ENCODE data around the gene RAB11FIP3. TPM values are rescaled to one million over a fixed set of nuclear protein-coding genes. Genes with fewer than 3 reads are reported as not detected.

Gene RAB11FIP3
- total RNA-seq, 2 experiments from 2014 or later = 29.0 to 51.2 TPM

- DNase-seq (ENCODE audit: low spot score) = peak; percentile 46
- Histone ChIP-seq H3K79me2 (ENCODE audit: insufficient read depth, low read depth, low read length) (peaks cover 38% of the 10 kb centered on the region), H3K9me2 (ENCODE audit: insufficient read depth, low read length) (no peaks in the 10 kb centered on the region), H3K4me2 (ENCODE audit: low read length) (peak overlapping the region; percentile 90), H3K36me3 (ENCODE audit: insufficient read depth, low read length) (peaks cover 13% of the 10 kb centered on the region; the same call in 1 of the 2 replicates), H3K9me3 (ENCODE audit: low read length) (no peaks in the 10 kb centered on the region), H2AFZ (ENCODE audit: low read length) (no peak overlapping the region), H3K4me3 (ENCODE audit: low read depth, low read length, poor library complexity, severe bottlenecking) (peak overlapping the region; percentile 76), H4K20me1 (ENCODE audit: insufficient read depth, low read length) (no peaks in the 10 kb centered on the region), H3K4me1 (ENCODE audit: insufficient read depth, low read length, poor library complexity, severe bottlenecking) (peaks cover 24% of the 10 kb centered on the region), H3K27ac (ENCODE audit: low read depth, low read length, poor library complexity, severe bottlenecking) (peak overlapping the region; percentile 49)
- TSS peak; percentile 56 for BruUV-seq (replicated peaks)
- ChIA-PET POLR2A (interaction anchor here (0.8 kb wide), 1 partner anchor 72 kb away, joined by 4 read pairs; no protein-coding TSS in a partner anchor), CTCF (ENCODE audit: unreplicated experiment) (no interaction called here)
- TF ChIP-seq EZH2phosphoT487 (IDR thresholded peaks at IDR 0.05; ENCODE audit: borderline replicate concordance, low read depth, low read length) (no peak), CTCF (conservative IDR thresholded peaks at IDR 0.05; ENCODE audit: low read length) (no peak)
- intact Hi-C loops (cut with micrococcal nuclease; ENCODE audit: unreplicated experiment) = loop anchor here (1.0 kb wide), 1 partner anchor 40 kb away; no protein-coding TSS in a partner anchor
Observed at GRCh38 chr16:526181-527014, 100.9 kb downstream of the RAB11FIP3 start.

- BruUV-seq (replicated peaks) = no TSS peak
- Histone ChIP-seq H3K27ac (ENCODE audit: low read depth, low read length, poor library complexity, severe bottlenecking) (peak within 1 kb of the TSS; percentile 49), H3K4me1 (ENCODE audit: insufficient read depth, low read length, poor library complexity, severe bottlenecking) (peaks cover 24% of the 10 kb centered on the region), H3K9me2 (ENCODE audit: insufficient read depth, low read length) (no peaks in the 10 kb centered on the region), H2AFZ (ENCODE audit: low read length) (peak within 1 kb of the TSS; percentile 5; the same call in 1 of the 2 replicates), H3K4me2 (ENCODE audit: low read length) (peak within 1 kb of the TSS; percentile 92), H3K79me2 (ENCODE audit: insufficient read depth, low read depth, low read length) (peaks cover 46% of the 10 kb centered on the region), H3K4me3 (ENCODE audit: low read depth, low read length, poor library complexity, severe bottlenecking) (peak within 1 kb of the TSS; percentile 92), H3K36me3 (ENCODE audit: insufficient read depth, low read length) (peaks cover 13% of the 10 kb centered on the region; the same call in 1 of the 2 replicates), H3K9me3 (ENCODE audit: low read length) (no peaks in the 10 kb centered on the region), H4K20me1 (ENCODE audit: insufficient read depth, low read length) (no peaks in the 10 kb centered on the region)
- CTCF ChIA-PET (ENCODE audit: unreplicated experiment) = no interaction called here
- TF ChIP-seq EZH2phosphoT487 (IDR thresholded peaks at IDR 0.05; ENCODE audit: borderline replicate concordance, low read depth, low read length) = no peak
- no peak for TF ChIP-seq CTCF (conservative IDR thresholded peaks at IDR 0.05; ENCODE audit: low read length)
- peak; percentile 92 for DNase-seq (ENCODE audit: low spot score)
- POLR2A ChIA-PET = interaction anchor here (0.8 kb wide), 1 partner anchor 71 kb away, joined by 4 read pairs; no protein-coding TSS in a partner anchor
- intact Hi-C loops (cut with micrococcal nuclease; ENCODE audit: unreplicated experiment) = loop anchor here (1.0 kb wide), 1 partner anchor 39 kb away; no protein-coding TSS in a partner anchor
Observed at GRCh38 chr16:527015-527903, 101.8 kb downstream of the RAB11FIP3 start, which contains the start of gene CAPN15. Gene CAPN15 (plus strand): TSS chr16:527712. CDS start chr16:546839, 19,127 bp downstream.

Measured in OCI-LY7 (cell line).